Measurements from ENCODE around the gene MCF2L2. TPM values are rescaled to one million over a fixed set of nuclear protein-coding genes. Genes with fewer than 3 reads are reported as not detected.

MCF2L2 gene
- total and polyA plus RNA-seq, 12 donors, result 6.5 to 62.7 (median 21.7) TPM

- H3K4me3 ChIP-seq, result no peak overlapping the region
- no peak overlapping the region for H3K27ac ChIP-seq
- no peaks in the 10 kb centered on the region for H3K36me3 ChIP-seq (replicated peaks in 1 of 2)
- no peak for DNase-seq
- H3K4me1 ChIP-seq (replicated peaks in 1 of 2), result peaks cover 0 to 6% of the 10 kb centered on the region in 2 donors
- intact Hi-C loops (cut with DNase I), result no loop called here
- H3K9me3 ChIP-seq (replicated peaks in 1 of 3), result no peaks in the 10 kb centered on the region
- H3K27me3 ChIP-seq, result no peaks in the 10 kb centered on the region
- WGBS, 4 donors, result 64 to 86% (median 70%) methylated on average over 1 of the region's 1 CpG
- no peak for TF ChIP-seq POLR2A (IDR thresholded peaks at IDR 0.05)
- no peak for TF ChIP-seq CTCF (IDR thresholded peaks at IDR 0.05)
Measured at GRCh38 chr3:183342824-183343223, 85.6 kb downstream of the MCF2L2 start.

- Histone ChIP-seq H3K36me3 (replicated peaks in 1 of 2) (no peaks in the 10 kb centered on the region), H3K4me3 (no peak overlapping the region), H3K27me3 (no peaks in the 10 kb centered on the region), H3K4me1 (replicated peaks in 1 of 2) (peaks cover 0 to 6% of the 10 kb centered on the region in 2 donors), H3K9me3 (replicated peaks in 1 of 3) (no peaks in the 10 kb centered on the region), H3K27ac (no peak overlapping the region)
- no peak for DNase-seq
- no peak for TF ChIP-seq CTCF (IDR thresholded peaks at IDR 0.05)
- no peak for TF ChIP-seq POLR2A (IDR thresholded peaks at IDR 0.05)
- 74 to 82% (median 81%) methylated on average over 14 of the region's 14 CpGs for whole genome bisulfite sequencing, 4 donors
- intact Hi-C loops (cut with DNase I), result no loop called here
Measured at GRCh38 chr3:183341545-183342288, 86.7 kb downstream of the MCF2L2 start.

- H3K4me1 ChIP-seq (replicated peaks in 1 of 2), result peaks cover 0 to 6% of the 10 kb centered on the region in 2 donors
- H3K9me3 ChIP-seq (replicated peaks in 1 of 3), result no peaks in the 10 kb centered on the region
- intact Hi-C loops (cut with DNase I), result no loop called here
- WGBS, 4 donors, result 95 to 100% (median 99%) methylated on average over 2 of the region's 2 CpGs
- TF ChIP-seq CTCF (IDR thresholded peaks at IDR 0.05), result no peak
- no peak for TF ChIP-seq POLR2A (IDR thresholded peaks at IDR 0.05)
- H3K4me3 ChIP-seq, result no peak overlapping the region
- H3K27me3 ChIP-seq, result no peaks in the 10 kb centered on the region
- no peaks in the 10 kb centered on the region for H3K36me3 ChIP-seq (replicated peaks in 1 of 2)
- no peak overlapping the region for H3K27ac ChIP-seq
- DNase-seq, result no peak
Measured at GRCh38 chr3:183340222-183340621, 88.2 kb downstream of the MCF2L2 start.

GRCh38 chr3:183339461-183340086 lies 88.8 kb downstream of the MCF2L2 start:
- Histone ChIP-seq H3K4me1 (replicated peaks in 1 of 2) (peaks cover 0 to 6% of the 10 kb centered on the region in 2 donors), H3K36me3 (replicated peaks in 1 of 2) (no peaks in the 10 kb centered on the region), H3K27me3 (no peaks in the 10 kb centered on the region), H3K4me3 (no peak overlapping the region), H3K27ac (no peak overlapping the region), H3K9me3 (replicated peaks in 1 of 3) (no peaks in the 10 kb centered on the region)
- no peak for DNase-seq
- WGBS, 4 donors, result 89 to 94% (median 91%) methylated on average over 8 of the region's 8 CpGs
- no peak for TF ChIP-seq CTCF (IDR thresholded peaks at IDR 0.05)
- TF ChIP-seq POLR2A (IDR thresholded peaks at IDR 0.05), result no peak
- intact Hi-C loops (cut with DNase I), result no loop called here
